HepG2 (cell line): Measurements from ENCODE around the gene GAPT. TPM values are rescaled to one million over a fixed set of nuclear protein-coding genes. Genes with fewer than 3 reads are reported as not detected.

ENCODE experiments used
- ATAC-seq: fragments of 200-7000 bp; cut with Tn5 transposase; 3 replicates; pipeline ENCODE4 v1.9.1; 2020; ENCODE audit warnings: mild to moderate bottlenecking, moderate library complexity
- BruUV-seq: library from RNA; stranded (reverse); fragments of 400-500 nt; replicated peaks from 2 replicates; lab custom pipeline; 2021; lab: Mats Ljungman, UMichigan
- CTCF ChIA-PET: fragments of 300-600 bp; formaldehyde crosslinking; extraction: SDS; loops from one replicate; lab custom pipeline; 2021; ENCODE audit warnings: low total read pairs, inconsistent platforms, low intra/inter-chr PET ratio; lab: Yijun Ruan, JAX
- POLR2A ChIA-PET: fragments of 350-600 bp; sonication (Branson Sonifier 250); formaldehyde crosslinking; loops from one replicate; lab custom pipeline; 2020; ENCODE audit warnings: antibody characterized with exemption, inconsistent platforms; lab: Yijun Ruan, JAX
- DNase-seq: peaks from one replicate; pipeline ENCODE4 v3.0.0-alpha.2; 2015; ENCODE audit warnings: low spot score
- FAIRE-seq: peaks from 3 replicates; lab custom pipeline; 2011; peaks lifted over from hg19 to GRCh38; lab: Jason Lieb, UNC
- H2AFZ ChIP-seq: one replicate; pipeline ENCODE4 v1.6.1; 2011; ENCODE audit warnings: low read length, inconsistent platforms
- H3K27ac ChIP-seq: fragments of 300-600 bp; 3 replicates; pipeline ENCODE4 v1.8.0; 2011; ENCODE audit warnings: mixed run types, mild to moderate bottlenecking, mixed read lengths, low read length, inconsistent platforms; ENCODE audit not compliant: insufficient read depth; ENCODE audit errors: extremely low read length
- H3K27me3 ChIP-seq, 2 experiments: fragments of 200-600 bp in 1 of 2; 2 replicates in 1 of 2; 3 replicates in 1 of 2; pipeline versions ENCODE4 v1.6.0 to v1.8.0; 2011; ENCODE audit warnings: low read length in 2 of 2, mild to moderate bottlenecking in 2 of 2, moderate library complexity in 2 of 2, inconsistent platforms in 1 of 2; ENCODE audit not compliant: insufficient read depth in 2 of 2, control insufficient read depth in 1 of 2
- H3K36me3 ChIP-seq, 2 experiments: fragments of 200-600 bp in 1 of 2; replicated peaks in 1 of 2; 2 replicates in 1 of 2; 3 replicates in 1 of 2; pipeline versions ENCODE4 v1.5.1 to v1.8.0; 2011; ENCODE audit warnings: low read length in 2 of 2, inconsistent platforms in 1 of 2; ENCODE audit not compliant: insufficient read depth in 2 of 2, control insufficient read depth in 1 of 2
- H3K4me1 ChIP-seq: 2 replicates; pipeline ENCODE4 v1.5.1; 2012; ENCODE audit warnings: low read length, inconsistent platforms; ENCODE audit not compliant: insufficient read depth
- H3K4me2 ChIP-seq: 2 replicates; pipeline ENCODE4 v1.6.0; 2011; ENCODE audit warnings: low read depth, low read length, inconsistent platforms
- H3K4me3 ChIP-seq, 3 experiments: fragments of 200-600 bp in 1 of 3; sonication (generic), shearing (Covaris generic) in 1 of 3; replicated peaks in 1 of 3; 2 replicates each; pipeline ENCODE4 v1.5.1; 2011 to 2016; ENCODE audit warnings: low read length in 3 of 3, inconsistent platforms in 2 of 3, low read depth in 2 of 3, mild to moderate bottlenecking in 2 of 3, control low read depth in 1 of 3, mixed read lengths in 1 of 3; ENCODE audit not compliant: insufficient read depth in 1 of 3
- H3K79me2 ChIP-seq: one replicate; pipeline ENCODE4 v1.6.1; 2011; ENCODE audit warnings: low read length, inconsistent platforms; ENCODE audit not compliant: insufficient read depth
- H3K9ac ChIP-seq: 2 replicates; pipeline ENCODE4 v1.6.0; 2011; ENCODE audit warnings: mild to moderate bottlenecking, low read depth, low read length, inconsistent platforms; ENCODE audit not compliant: insufficient read depth
- H3K9me3 ChIP-seq: 2 replicates; pipeline ENCODE4 v1.5.1; 2012; ENCODE audit warnings: mild to moderate bottlenecking, low read length
- H4K20me1 ChIP-seq: 2 replicates; pipeline ENCODE4 v1.6.0; 2011; ENCODE audit warnings: inconsistent platforms, mild to moderate bottlenecking, low read length, moderate library complexity; ENCODE audit not compliant: insufficient read depth
- FOXP1 ChIP-seq, 2 experiments: fragments of 450-650 bp in 1 of 2; IDR thresholded peaks; 2 replicates each; pipeline ENCODE4 v1.6.1; 2017 to 2018; ENCODE audit warnings: antibody characterized with exemption in 1 of 2
- GPN1 ChIP-seq: sonication (generic); formaldehyde crosslinking; IDR thresholded peaks from 2 replicates; pipeline ENCODE4 v1.5.1; 2020; ENCODE audit warnings: missing genetic modification reagents, borderline replicate concordance
- JUNB ChIP-seq: sonication (generic); formaldehyde crosslinking; IDR thresholded peaks from 2 replicates; pipeline ENCODE4 v1.8.0; 2022; ENCODE audit warnings: missing genetic modification reagents, mild to moderate bottlenecking, borderline replicate concordance
- KAT2B ChIP-seq: fragments of 150-350 bp; IDR thresholded peaks from 2 replicates; pipeline ENCODE4 v1.6.1; 2014; ENCODE audit warnings: low read depth, low read length, borderline replicate concordance
- MAFK ChIP-seq, 2 experiments: IDR thresholded peaks in 1 of 2; conservative IDR thresholded peaks in 1 of 2; 2 replicates each; pipeline ENCODE4 v1.6.1; 2011; ENCODE audit warnings: improper control_type of control experiment in 2 of 2, low read length in 2 of 2
- MLX ChIP-seq: IDR thresholded peaks from 2 replicates; pipeline ENCODE4 v1.6.1; 2016
- NFRKB ChIP-seq: fragments of 450-650 bp; IDR thresholded peaks from 2 replicates; pipeline ENCODE4 v1.6.1; 2017
- RBFOX2 ChIP-seq: fragments of 200-400 bp; formaldehyde crosslinking; IDR thresholded peaks from 2 replicates; pipeline ENCODE4 v1.6.1; 2017; ENCODE audit warnings: low read depth, mild to moderate bottlenecking, low read length
- SAP130 ChIP-seq: IDR thresholded peaks from 2 replicates; pipeline ENCODE4 v1.6.1; 2016; ENCODE audit warnings: low read depth
- SKIL ChIP-seq: sonication (generic); formaldehyde crosslinking; IDR thresholded peaks from 2 replicates; pipeline ENCODE4 v1.8.0; 2022; ENCODE audit warnings: missing genetic modification reagents, mild to moderate bottlenecking, moderate library complexity, borderline replicate concordance
- SP1 ChIP-seq, 2 experiments: fragments of 450-650 bp in 1 of 2; sonication (generic) in 1 of 2; formaldehyde crosslinking in 1 of 2; IDR thresholded peaks; 2 replicates each; pipeline versions ENCODE4 v1.4.0 to v1.6.1; 2016 to 2020; ENCODE audit warnings: missing genetic modification reagents in 1 of 2
- ZBTB42 ChIP-seq: sonication (generic); formaldehyde crosslinking; IDR thresholded peaks from 2 replicates; pipeline ENCODE4 v1.5.0; 2020; ENCODE audit warnings: mild to moderate bottlenecking, missing genetic modification reagents
- ZNF276 ChIP-seq: sonication (generic); formaldehyde crosslinking; IDR thresholded peaks from 2 replicates; pipeline ENCODE4 v1.4.0; 2020; ENCODE audit warnings: mild to moderate bottlenecking, low read depth, missing genetic modification reagents
- ZNF281 ChIP-seq: sonication (generic); formaldehyde crosslinking; IDR thresholded peaks from 2 replicates; pipeline ENCODE4 v1.4.0; 2020; ENCODE audit warnings: missing genetic modification reagents, borderline replicate concordance
- ZNF556 ChIP-seq: sonication (generic); formaldehyde crosslinking; IDR thresholded peaks from 2 replicates; pipeline ENCODE4 v1.4.0; 2020; ENCODE audit warnings: mild to moderate bottlenecking, missing genetic modification reagents, borderline replicate concordance
- ZNF563 ChIP-seq: sonication (generic); formaldehyde crosslinking; IDR thresholded peaks from 2 replicates; pipeline ENCODE4 v1.8.0; 2022; ENCODE audit warnings: mild to moderate bottlenecking, moderate library complexity, missing genetic modification reagents
- ZNF589 ChIP-seq: sonication (generic); formaldehyde crosslinking; conservative IDR thresholded peaks from 2 replicates; pipeline ENCODE4 v1.8.0; 2022; ENCODE audit warnings: mild to moderate bottlenecking, moderate library complexity, missing genetic modification reagents
- ZNF614 ChIP-seq: IDR thresholded peaks from 2 replicates; pipeline ENCODE4 v1.6.1; 2018; ENCODE audit warnings: missing biosample characterization, missing genetic modification reagents, inconsistent platforms, borderline replicate concordance
- WGBS: methylation state at CpG from one replicate; pipeline ENCODE4 v1.1.6; 2017; ENCODE audit warnings: low lambda C conversion rate; 5-methylcytosine and 5-hydroxymethylcytosine counted together
- in situ Hi-C: cut with HindIII; loops from 2 replicates; pipeline ENCODE4 v1.10.0; 2017; ENCODE audit warnings: low pct_unique_long_range_greater_than_20kb; ENCODE audit not compliant: extremely low pct_ligation_motif_present
- intact Hi-C: fragments of 100-400 bp; cut with micrococcal nuclease; formaldehyde crosslinking; loops from one replicate; pipeline ENCODE4 v1.10.0; 2022; ENCODE audit not compliant: unreplicated experiment
- polyA plus RNA-seq, 8 experiments: library from polyadenylated mRNA; depleted of rRNA in 3 of 8; stranded (reverse) in 7 of 8; unstranded in 1 of 8; fragments of >200 nt; fragmentation: Illumina TruSeq in 4 of 8; extraction: Trizol in 4 of 8; gene quantifications; 2 replicates each; pipeline versions ENCODE4 v1.2.1 to v1.2.3, GENCODE V29; 2011 to 2016; ENCODE audit warnings: low read depth in 4 of 8, missing spikeins in 1 of 8, mixed read lengths in 1 of 8; ENCODE audit not compliant: insufficient read depth in 1 of 8
- total RNA-seq, 5 experiments: library from RNA; depleted of rRNA; stranded (reverse); fragments of >200 nt; fragmentation: Illumina TruSeq; extraction: Trizol; gene quantifications; 2 replicates each; pipeline ENCODE4 v1.2.3, GENCODE V29; 2016; ENCODE audit warnings: low read depth in 1 of 5

The GAPT gene
- total and polyA plus RNA-seq, 2 of the 13 experiments (the other 11 are each of a cell fraction or from before 2014, with no cell fraction given) = not detected

- TF ChIP-seq ZNF281 (no peak), ZNF556 (CRISPR knock-in tag) (no peak), MAFK (conservative IDR thresholded peaks at IDR 0.05 in 1 of 2, IDR thresholded peaks at IDR 0.05 in 1 of 2; ENCODE audit: low read length in 2 of 2) (no peak), ZNF589 (CRISPR knock-in tag) (no peak), SP1 (IDR thresholded peaks at IDR 0.05) (no peak), SP1 (CRISPR knock-in tag; IDR thresholded peaks at IDR 0.05) (no peak), JUNB (no peak), GPN1 (no peak), NFRKB (no peak)
Measured at GRCh38 chr5:58469896-58470295, 21.3 kb upstream of the GAPT start (continued).

GRCh38 chr5:58475404-58475803 lies 15.8 kb upstream of the GAPT start:
- ATAC-seq (no peak), FAIRE-seq (no peak), DNase-seq (no peak)
- H3K4me2 ChIP-seq = no peak overlapping the region
- WGBS = 0% methylated on average over 2 of the region's 3 CpGs
- peaks cover 15% of the 10 kb centered on the region for H3K9me3 ChIP-seq
- ChIA-PET POLR2A (no interaction called here), CTCF (no interaction called here)
- no peaks in the 10 kb centered on the region for H3K79me2 ChIP-seq
- intact Hi-C loops = no loop called here
- H3K27me3 ChIP-seq = no peaks in the 10 kb centered on the region
- in situ Hi-C loops = no loop called here
- no peaks in the 10 kb centered on the region for H4K20me1 ChIP-seq
- H3K9ac ChIP-seq = no peak overlapping the region
- no peak overlapping the region for H2AFZ ChIP-seq
- BruUV-seq = no TSS peak
- H3K27ac ChIP-seq = no peak overlapping the region
- no peaks in the 10 kb centered on the region for H3K36me3 ChIP-seq
- H3K4me3 ChIP-seq = no peak overlapping the region
- H3K4me1 ChIP-seq = no peaks in the 10 kb centered on the region
- TF ChIP-seq KAT2B (no peak), RBFOX2 (no peak), ZNF563 (CRISPR knock-in tag) (no peak), MLX (no peak), SAP130 (no peak), ZNF614 (CRISPR knock-in tag) (no peak), FOXP1 (IDR thresholded peaks at IDR 0.05) (no peak), FOXP1 (CRISPR knock-in tag; IDR thresholded peaks at IDR 0.05) (no peak), ZBTB42 (CRISPR knock-in tag) (no peak), JUNB (no peak), ZNF276 (no peak), SKIL (no peak)
